H9 (cell line): ENCODE measurements around the gene PTPRN2. TPM values are rescaled to one million over a fixed set of nuclear protein-coding genes. Genes with fewer than 3 reads are reported as not detected.

ENCODE experiments used
- DNase-seq: peaks from one replicate; pipeline ENCODE4 v3.0.0-alpha.2; 2017
- H2AFZ ChIP-seq: one replicate; pipeline ENCODE4 v1.6.1; 2013; ENCODE audit warnings: mild to moderate bottlenecking, low read length, control low read depth, moderate library complexity
- H2AK5ac ChIP-seq: 2 replicates; pipeline ENCODE4 v1.6.1; 2013; ENCODE audit warnings: low read length, control low read depth, mixed read lengths; ENCODE audit not compliant: insufficient read length
- H2BK120ac ChIP-seq: one replicate; pipeline ENCODE4 v1.6.1; 2013; ENCODE audit warnings: low read depth, mild to moderate bottlenecking, low read length, control low read depth, inconsistent platforms; ENCODE audit not compliant: poor library complexity, severe bottlenecking
- H2BK12ac ChIP-seq: 2 replicates; pipeline ENCODE4 v1.6.1; 2013; ENCODE audit warnings: low read length, control low read depth, mixed read lengths, low read depth; ENCODE audit not compliant: insufficient read length
- H2BK15ac ChIP-seq: 2 replicates; pipeline ENCODE4 v1.6.1; 2013; ENCODE audit warnings: low read depth, low read length, control low read depth
- H2BK20ac ChIP-seq: one replicate; pipeline ENCODE4 v1.6.1; 2013; ENCODE audit warnings: low read depth, mild to moderate bottlenecking, low read length, control low read depth, inconsistent platforms; ENCODE audit not compliant: poor library complexity, severe bottlenecking
- H2BK5ac ChIP-seq: 2 replicates; pipeline ENCODE4 v1.6.1; 2013; ENCODE audit warnings: low read length, control low read depth, mixed read lengths; ENCODE audit not compliant: insufficient read length
- H3K14ac ChIP-seq: 2 replicates; pipeline ENCODE4 v1.6.1; 2013; ENCODE audit warnings: low read length, control low read depth; ENCODE audit not compliant: insufficient read depth
- H3K18ac ChIP-seq: 2 replicates; pipeline ENCODE4 v1.6.1; 2013; ENCODE audit warnings: low read depth, mild to moderate bottlenecking, mixed read lengths, low read length, control low read depth; ENCODE audit not compliant: insufficient read length
- H3K23ac ChIP-seq: 2 replicates; pipeline ENCODE4 v1.6.1; 2013; ENCODE audit warnings: low read length, control low read depth, mixed read lengths, low read depth; ENCODE audit not compliant: insufficient read length
- H3K23me2 ChIP-seq: 2 replicates; pipeline ENCODE4 v1.6.1; 2013; ENCODE audit warnings: low read depth, mild to moderate bottlenecking, mixed read lengths, low read length, control low read depth; ENCODE audit not compliant: insufficient read length, poor library complexity, severe bottlenecking
- H3K27ac ChIP-seq: 2 replicates; pipeline ENCODE4 v1.5.1; 2013; ENCODE audit warnings: low read length, control low read depth, mixed read lengths, low read depth; ENCODE audit not compliant: insufficient read length
- H3K27me3 ChIP-seq: 2 replicates; pipeline ENCODE4 v1.6.1; 2013; ENCODE audit warnings: low read length, control low read depth, inconsistent platforms; ENCODE audit not compliant: insufficient read depth
- H3K4ac ChIP-seq: 2 replicates; pipeline ENCODE4 v1.6.1; 2013; ENCODE audit warnings: low read depth, mild to moderate bottlenecking, control low read depth, inconsistent platforms, low read length, moderate library complexity
- H3K4me1 ChIP-seq: 2 replicates; pipeline ENCODE4 v1.6.1; 2013; ENCODE audit warnings: low read length, control low read depth, inconsistent platforms; ENCODE audit not compliant: insufficient read depth
- H3K4me2 ChIP-seq: 2 replicates; pipeline ENCODE4 v1.6.1; 2013; ENCODE audit warnings: low read length, control low read depth, mixed read lengths; ENCODE audit not compliant: insufficient read length, insufficient read depth
- H3K56ac ChIP-seq: 2 replicates; pipeline ENCODE4 v1.6.1; 2013; ENCODE audit warnings: low read depth, mild to moderate bottlenecking, mixed read lengths, low read length, control low read depth; ENCODE audit not compliant: insufficient read length
- H3K79me1 ChIP-seq: 2 replicates; pipeline ENCODE4 v1.6.1; 2013; ENCODE audit warnings: low read depth, mild to moderate bottlenecking, moderate library complexity, low read length, control low read depth, inconsistent platforms; ENCODE audit not compliant: insufficient read depth, poor library complexity, severe bottlenecking
- H3K79me2 ChIP-seq: 2 replicates; pipeline ENCODE4 v1.6.1; 2013; ENCODE audit warnings: low read length, control low read depth, inconsistent platforms; ENCODE audit not compliant: insufficient read depth
- H3K9ac ChIP-seq: 2 replicates; pipeline ENCODE4 v1.6.1; 2013; ENCODE audit warnings: low read length, control low read depth, mixed read lengths; ENCODE audit not compliant: insufficient read length; ENCODE audit errors: extremely low read depth
- H3K9me3 ChIP-seq: one replicate; pipeline ENCODE4 v1.6.1; 2013; ENCODE audit warnings: low read depth, low read length, inconsistent platforms; ENCODE audit not compliant: control insufficient read depth
- H3T11ph ChIP-seq: one replicate; pipeline ENCODE4 v1.6.1; 2013; ENCODE audit warnings: mild to moderate bottlenecking, low read length, control low read depth, inconsistent platforms
- H4K20me1 ChIP-seq: one replicate; pipeline ENCODE4 v1.6.1; 2013; ENCODE audit not compliant: control insufficient read depth, insufficient read length, insufficient read depth
- H4K5ac ChIP-seq: 2 replicates; pipeline ENCODE4 v1.6.1; 2013; ENCODE audit warnings: low read depth, mild to moderate bottlenecking, mixed read lengths, low read length, control low read depth; ENCODE audit not compliant: insufficient read length
- H4K8ac ChIP-seq: replicated peaks from 2 replicates; pipeline ENCODE4 v1.6.1; 2013; ENCODE audit warnings: low read length, control low read depth, mixed read lengths, low read depth; ENCODE audit not compliant: insufficient read length
- H4K91ac ChIP-seq: 2 replicates; pipeline ENCODE4 v1.6.1; 2013; ENCODE audit warnings: low read depth, mild to moderate bottlenecking, moderate library complexity, mixed read lengths, low read length, control low read depth; ENCODE audit not compliant: insufficient read length
- H3K27ac Mint-ChIP-seq, 3 experiments: 2 replicates in 2 of 3; 3 replicates in 1 of 3; pipeline ENCODE4 v1.8.0; 2020 to 2021; ENCODE audit warnings: mixed read lengths in 3 of 3, mild to moderate bottlenecking in 1 of 3, moderate library complexity in 1 of 3
- H3K27me3 Mint-ChIP-seq: 2 replicates; pipeline ENCODE4 v1.8.0; 2021; ENCODE audit warnings: low read depth, mild to moderate bottlenecking, moderate library complexity, mixed read lengths
- H3K36me3 Mint-ChIP-seq, 3 experiments: 2 replicates in 2 of 3; 3 replicates in 1 of 3; pipeline ENCODE4 v1.8.0; 2020 to 2021; ENCODE audit warnings: low read depth in 3 of 3, mixed read lengths in 3 of 3; ENCODE audit not compliant: insufficient read depth in 1 of 3
- H3K4me1 Mint-ChIP-seq, 2 experiments: 2 replicates each; pipeline ENCODE4 v1.8.0; 2020; ENCODE audit warnings: mixed read lengths in 2 of 2
- H3K4me3 Mint-ChIP-seq, 2 experiments: 2 replicates in 1 of 2; 3 replicates in 1 of 2; pipeline ENCODE4 v1.8.0; 2020 to 2021; ENCODE audit warnings: mild to moderate bottlenecking in 2 of 2, mixed read lengths in 2 of 2, moderate library complexity in 1 of 2
- H3K9me3 Mint-ChIP-seq, 2 experiments: 2 replicates in 1 of 2; 3 replicates in 1 of 2; pipeline ENCODE4 v1.8.0; 2020; ENCODE audit warnings: mild to moderate bottlenecking in 2 of 2, mixed read lengths in 2 of 2, moderate library complexity in 1 of 2
- WGBS: extraction: QIAGEN DNeasy Blood & Tissue Kit; methylation state at CpG from one replicate; pipeline ENCODE4 v1.1.7; 2013; ENCODE audit warnings: missing lambda C conversion rate, low lambda C conversion rate, mixed read lengths; ENCODE audit not compliant: insufficient read length; ENCODE audit errors: extremely low coverage; 5-methylcytosine and 5-hydroxymethylcytosine counted together
- total RNA-seq: library from RNA; stranded (reverse); gene quantifications from 2 replicates; pipeline ENCODE4 v1.2.1, GENCODE V29; 2021
- TF ChIP-seq, protein P1 (sequence below): fragments of 200-600 bp; sonication (generic); conservative IDR thresholded peaks from 3 replicates; pipeline ENCODE4 v1.8.0; 2021; ENCODE audit warnings: antibody characterized with exemption, mild to moderate bottlenecking

Gene PTPRN2
- total RNA-seq, 1 experiment from 2014 or later, result 5.2 TPM

DNA sequence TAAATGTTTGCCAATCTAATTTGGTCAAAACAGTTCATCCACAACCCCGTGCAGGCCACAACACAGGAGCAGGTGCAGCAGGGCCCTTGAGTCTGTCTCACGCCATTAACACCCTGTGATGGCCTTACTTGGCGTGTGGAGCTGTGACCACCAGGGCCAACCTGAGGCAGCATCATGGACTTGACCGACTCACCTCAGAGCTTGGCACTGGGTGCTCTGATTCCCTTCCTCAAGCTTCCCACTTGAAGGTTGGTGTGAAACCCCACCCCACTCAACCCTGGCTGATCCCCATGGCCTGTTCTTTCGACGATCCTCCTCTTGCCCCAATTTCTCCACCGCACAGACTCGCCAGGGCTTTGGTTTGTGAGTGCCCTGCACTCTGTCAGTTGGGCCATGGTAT lies 623.1 kb downstream of the PTPRN2 start:
- H2BK15ac ChIP-seq, result no peak overlapping the region
- no CpG with 5 or more reads among the region's 8 CpGs for WGBS

More for the DNA sequence above, 623.1 kb downstream of the PTPRN2 start:
- no peak overlapping the region for H3K4me3 Mint-ChIP-seq
- no peak overlapping the region for H2BK20ac ChIP-seq
- H3K9ac ChIP-seq, result no peak overlapping the region
- no peak overlapping the region for H2BK120ac ChIP-seq
- H4K91ac ChIP-seq, result no peak overlapping the region
- peaks cover 3 to 14% (median 11%) of the 10 kb centered on the region in 3 experiments; a peak in 5 of 7 replicates for H3K36me3 Mint-ChIP-seq
- no peak overlapping the region; a peak in 1 of 7 replicates for H3K27ac Mint-ChIP-seq
- H3K14ac ChIP-seq, result no peak overlapping the region
- H2AFZ ChIP-seq, result no peak overlapping the region
- H3K27me3 ChIP-seq, result no peaks in the 10 kb centered on the region
- no peak overlapping the region for H2BK12ac ChIP-seq
- no peak overlapping the region for H3K4ac ChIP-seq
- H4K20me1 ChIP-seq, result no peaks in the 10 kb centered on the region
- H4K5ac ChIP-seq, result no peak overlapping the region
- TF ChIP-seq, protein P1, sequence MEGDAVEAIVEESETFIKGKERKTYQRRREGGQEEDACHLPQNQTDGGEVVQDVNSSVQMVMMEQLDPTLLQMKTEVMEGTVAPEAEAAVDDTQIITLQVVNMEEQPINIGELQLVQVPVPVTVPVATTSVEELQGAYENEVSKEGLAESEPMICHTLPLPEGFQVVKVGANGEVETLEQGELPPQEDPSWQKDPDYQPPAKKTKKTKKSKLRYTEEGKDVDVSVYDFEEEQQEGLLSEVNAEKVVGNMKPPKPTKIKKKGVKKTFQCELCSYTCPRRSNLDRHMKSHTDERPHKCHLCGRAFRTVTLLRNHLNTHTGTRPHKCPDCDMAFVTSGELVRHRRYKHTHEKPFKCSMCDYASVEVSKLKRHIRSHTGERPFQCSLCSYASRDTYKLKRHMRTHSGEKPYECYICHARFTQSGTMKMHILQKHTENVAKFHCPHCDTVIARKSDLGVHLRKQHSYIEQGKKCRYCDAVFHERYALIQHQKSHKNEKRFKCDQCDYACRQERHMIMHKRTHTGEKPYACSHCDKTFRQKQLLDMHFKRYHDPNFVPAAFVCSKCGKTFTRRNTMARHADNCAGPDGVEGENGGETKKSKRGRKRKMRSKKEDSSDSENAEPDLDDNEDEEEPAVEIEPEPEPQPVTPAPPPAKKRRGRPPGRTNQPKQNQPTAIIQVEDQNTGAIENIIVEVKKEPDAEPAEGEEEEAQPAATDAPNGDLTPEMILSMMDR, result no peak
- H3K56ac ChIP-seq, result no peak overlapping the region
- H3K9me3 ChIP-seq, result peaks cover 6% of the 10 kb centered on the region
- H3K4me2 ChIP-seq, result no peak overlapping the region
- H3K4me1 ChIP-seq, result peaks cover 5% of the 10 kb centered on the region; the same call in 1 of the 2 replicates
- no peak overlapping the region for H3K27ac ChIP-seq
- no peak overlapping the region for H2BK5ac ChIP-seq
- H3K9me3 Mint-ChIP-seq, result peaks cover 10 to 17% of the 10 kb centered on the region in 2 experiments
- no peak overlapping the region for H2AK5ac ChIP-seq
- peak; percentile 18 for DNase-seq
- H3K23ac ChIP-seq, result no peak overlapping the region
- H3K27me3 Mint-ChIP-seq, result peaks cover 27% of the 10 kb centered on the region
- no peak overlapping the region for H3T11ph ChIP-seq
- no peak overlapping the region for H3K18ac ChIP-seq
- H3K79me2 ChIP-seq, result no peaks in the 10 kb centered on the region
- H3K4me1 Mint-ChIP-seq, result peaks cover 14 to 17% of the 10 kb centered on the region in 2 experiments
- no peaks in the 10 kb centered on the region for H3K79me1 ChIP-seq
- H4K8ac ChIP-seq, result no peak overlapping the region
- peaks cover 3% of the 10 kb centered on the region for H3K23me2 ChIP-seq
